Measurements from ENCODE around the gene SCGB3A1.

SCGB3A1 gene

GRCh38 chr5:180625125-180625790, 34.0 kb upstream of the SCGB3A1 start:
- DNase-seq: no peak

GRCh38 chr5:180624587-180624986, 33.3 kb upstream of the SCGB3A1 start:
- no peak for DNase-seq

GRCh38 chr5:180623844-180624243, 32.5 kb upstream of the SCGB3A1 start:
- DNase-seq: no peak

GRCh38 chr5:180623411-180623834, 32.1 kb upstream of the SCGB3A1 start:
- no peak for DNase-seq

- no peak for DNase-seq
Observed at GRCh38 chr5:180622910-180623309, 31.6 kb upstream of the SCGB3A1 start.

- no peak for DNase-seq
Observed at GRCh38 chr5:180621311-180621710, 30.0 kb upstream of the SCGB3A1 start.

- no peak for DNase-seq
Observed at GRCh38 chr5:180620014-180620413, 28.7 kb upstream of the SCGB3A1 start.

- DNase-seq: no peak
Observed at GRCh38 chr5:180619563-180619915, 28.2 kb upstream of the SCGB3A1 start.

- no peak for DNase-seq
Observed at GRCh38 chr5:180618829-180619562, 27.7 kb upstream of the SCGB3A1 start.

GRCh38 chr5:180618487-180618828, 27.2 kb upstream of the SCGB3A1 start:
- no peak for DNase-seq

- no peak for DNase-seq
Observed at GRCh38 chr5:180613814-180614188, 22.5 kb upstream of the SCGB3A1 start.

GRCh38 chr5:180613188-180613813, 22.0 kb upstream of the SCGB3A1 start:
- no peak for DNase-seq

- no peak for DNase-seq
Observed at GRCh38 chr5:180612683-180613082, 21.4 kb upstream of the SCGB3A1 start.

- DNase-seq: no peak
Observed at GRCh38 chr5:180611140-180611850, 20.0 kb upstream of the SCGB3A1 start.

- DNase-seq: no peak
Observed at GRCh38 chr5:180609817-180610550, 18.7 kb upstream of the SCGB3A1 start.

- DNase-seq: no peak
Observed at GRCh38 chr5:180609386-180609785, 18.1 kb upstream of the SCGB3A1 start.

- DNase-seq: no peak
Observed at GRCh38 chr5:180608572-180609310, 17.4 kb upstream of the SCGB3A1 start.

GRCh38 chr5:180607861-180608571, 16.7 kb upstream of the SCGB3A1 start:
- DNase-seq: no peak

- no peak for DNase-seq
Observed at GRCh38 chr5:180606215-180606785, 15.0 kb upstream of the SCGB3A1 start.

GRCh38 chr5:180605554-180606214, 14.4 kb upstream of the SCGB3A1 start:
- DNase-seq: peak; percentile 11

GRCh38 chr5:180604271-180604670, 13.0 kb upstream of the SCGB3A1 start:
- DNase-seq: no peak

All from NCI-H1436 (cell line).